GM12878 (cell line): ENCODE measurements around the gene DDX39A.

Source experiments
- BHLHE40 ChIP-seq, 2 experiments: fragments of 450-650 bp in 1 of 2; IDR thresholded peaks; 2 replicates each; pipeline ENCODE4 v1.6.1; 2011 to 2017; ENCODE audit warnings: low read depth in 2 of 2, borderline replicate concordance in 1 of 2, improper control_type of control experiment in 1 of 2, low read length in 1 of 2, mild to moderate bottlenecking in 1 of 2
- CTCF ChIP-seq, 3 experiments: IDR thresholded peaks in 2 of 3; conservative IDR thresholded peaks in 1 of 3; 2 replicates each; pipeline ENCODE4 v1.5.1; 2011; ENCODE audit warnings: low read depth in 3 of 3, low read length in 3 of 3, mild to moderate bottlenecking in 3 of 3, control low read depth in 2 of 3, moderate library complexity in 2 of 3, inconsistent platforms in 1 of 3, mixed read lengths in 1 of 3; ENCODE audit not compliant: control insufficient read depth in 2 of 3, insufficient read depth in 1 of 3; ENCODE audit errors: extremely low read depth in 1 of 3
- HDAC6 ChIP-seq: fragments of 200-600 bp; sonication (generic); IDR thresholded peaks from one replicate; pipeline ENCODE4 v1.8.0; 2017; ENCODE audit warnings: antibody characterized with exemption; ENCODE audit not compliant: unreplicated experiment
- JUNB ChIP-seq: IDR thresholded peaks from 2 replicates; pipeline ENCODE4 v1.6.1; 2016; ENCODE audit warnings: antibody characterized with exemption, mild to moderate bottlenecking
- MEF2A ChIP-seq: IDR thresholded peaks from 2 replicates; pipeline ENCODE4 v1.6.1; 2011; ENCODE audit warnings: low read depth, mild to moderate bottlenecking, low read length, moderate library complexity; ENCODE audit not compliant: insufficient read depth
- PBX3 ChIP-seq: IDR thresholded peaks from 2 replicates; pipeline ENCODE4 v1.6.1; 2011; ENCODE audit warnings: mild to moderate bottlenecking, low read depth, low read length, moderate library complexity; ENCODE audit not compliant: insufficient replicate concordance
- POLR2AphosphoS5 ChIP-seq: IDR thresholded peaks from 2 replicates; pipeline ENCODE4 v1.6.1; 2011; ENCODE audit warnings: mild to moderate bottlenecking, low read length, inconsistent platforms
- REST ChIP-seq: IDR thresholded peaks from 2 replicates; pipeline ENCODE4 v1.6.1; 2012; ENCODE audit warnings: mild to moderate bottlenecking, low read depth, low read length
- USF2 ChIP-seq: IDR thresholded peaks from 2 replicates; pipeline ENCODE4 v1.6.1; 2011; ENCODE audit warnings: low read depth, low read length, improper control_type of control experiment, borderline replicate concordance
- YY1 ChIP-seq: IDR thresholded peaks from 2 replicates; pipeline ENCODE4 v1.6.1; 2011; ENCODE audit warnings: low read depth, mild to moderate bottlenecking, low read length
- ZBTB40 ChIP-seq: fragments of 450-650 bp; IDR thresholded peaks from 2 replicates; pipeline ENCODE4 v1.6.1; 2016; ENCODE audit warnings: mild to moderate bottlenecking, moderate library complexity, borderline replicate concordance

GRCh38 chr19:14393329-14393728, 25.8 kb downstream of the DDX39A start:
- TF ChIP-seq PBX3 (no peak), CTCF (IDR thresholded peaks at IDR 0.05 in 2 of 3, conservative IDR thresholded peaks at IDR 0.05 in 1 of 3; ENCODE audit: control insufficient read depth in 2 of 3, extremely low read depth in 1 of 3, insufficient read depth in 1 of 3, low read depth in 3 of 3, low read length in 3 of 3) (no peak), REST (no peak), ZBTB40 (no peak), JUNB (no peak), POLR2AphosphoS5 (no peak), YY1 (no peak), USF2 (no peak), BHLHE40 (IDR thresholded peaks at IDR 0.05; ENCODE audit: borderline replicate concordance in 1 of 2, low read depth in 2 of 2, low read length in 1 of 2) (no peak), HDAC6 (no peak), MEF2A (no peak)
